Nephron progenitor cell (in vitro differentiated cells): ENCODE measurements around the gene CARMIL3.

Experiments
- DNase-seq: peaks from one replicate; pipeline ENCODE4 v3.0.0; 2021
- H3K27ac Mint-ChIP-seq: 2 replicates; pipeline ENCODE4 v1.8.0; 2021; ENCODE audit warnings: mild to moderate bottlenecking, moderate library complexity, mixed read lengths
- H3K27me3 Mint-ChIP-seq: 2 replicates; pipeline ENCODE4 v1.8.0; 2021; ENCODE audit warnings: mild to moderate bottlenecking, low read depth, mixed read lengths; ENCODE audit not compliant: poor library complexity
- H3K36me3 Mint-ChIP-seq: 2 replicates; pipeline ENCODE4 v1.8.0; 2021; ENCODE audit warnings: low read depth, mixed read lengths
- H3K4me1 Mint-ChIP-seq: 2 replicates; pipeline ENCODE4 v1.8.0; 2021; ENCODE audit warnings: mixed read lengths
- H3K4me3 Mint-ChIP-seq: 2 replicates; pipeline ENCODE4 v1.8.0; 2021; ENCODE audit warnings: mild to moderate bottlenecking, moderate library complexity, mixed read lengths
- H3K9me3 Mint-ChIP-seq: 2 replicates; pipeline ENCODE4 v1.8.0; 2021; ENCODE audit warnings: mild to moderate bottlenecking, moderate library complexity, mixed read lengths
- CTCF ChIP-seq: fragments of 200-600 bp; sonication (generic); IDR thresholded peaks from 2 replicates; pipeline ENCODE4 v1.5.0; 2021; ENCODE audit warnings: antibody characterized with exemption

Gene CARMIL3

GRCh38 chr14:24060443-24060842, 8.6 kb downstream of the CARMIL3 start:
- Mint-ChIP-seq H3K27me3 (peaks cover 6% of the 10 kb centered on the region), H3K9me3 (no peaks in the 10 kb centered on the region), H3K4me1 (peaks cover 26% of the 10 kb centered on the region), H3K36me3 (no peaks in the 10 kb centered on the region), H3K27ac (no peak overlapping the region), H3K4me3 (no peak overlapping the region)
- TF ChIP-seq CTCF = no peak
- DNase-seq = no peak

- no peak for TF ChIP-seq CTCF
- H3K4me1 Mint-ChIP-seq = peaks cover 28% of the 10 kb centered on the region
- peaks cover 6% of the 10 kb centered on the region for H3K27me3 Mint-ChIP-seq
- no peak for DNase-seq
- no peak overlapping the region for H3K4me3 Mint-ChIP-seq
- no peaks in the 10 kb centered on the region for H3K9me3 Mint-ChIP-seq
- no peaks in the 10 kb centered on the region for H3K36me3 Mint-ChIP-seq
- H3K27ac Mint-ChIP-seq = no peak overlapping the region
These were observed 9.4 kb downstream of the CARMIL3 start for GRCh38 chr14:24060984-24061913.

- no peak for TF ChIP-seq CTCF
- Mint-ChIP-seq H3K9me3 (no peaks in the 10 kb centered on the region), H3K4me1 (peaks cover 36% of the 10 kb centered on the region), H3K36me3 (no peaks in the 10 kb centered on the region), H3K4me3 (no peak overlapping the region), H3K27me3 (peaks cover 4% of the 10 kb centered on the region), H3K27ac (no peak overlapping the region)
- DNase-seq = no peak
These were observed 10.6 kb downstream of the CARMIL3 start for GRCh38 chr14:24062216-24062980.

- no peak for TF ChIP-seq CTCF
- no peaks in the 10 kb centered on the region for H3K9me3 Mint-ChIP-seq
- peaks cover 35% of the 10 kb centered on the region for H3K4me1 Mint-ChIP-seq
- no peak for DNase-seq
- H3K27me3 Mint-ChIP-seq = peaks cover 12% of the 10 kb centered on the region
- peak overlapping the region; percentile 33 for H3K27ac Mint-ChIP-seq
- no peaks in the 10 kb centered on the region for H3K36me3 Mint-ChIP-seq
- H3K4me3 Mint-ChIP-seq = no peak overlapping the region
These were observed 11.5 kb downstream of the CARMIL3 start for GRCh38 chr14:24063263-24063836.

- peaks cover 26% of the 10 kb centered on the region for H3K4me1 Mint-ChIP-seq
- H3K36me3 Mint-ChIP-seq = no peaks in the 10 kb centered on the region
- TF ChIP-seq CTCF = no peak
- no peak overlapping the region for H3K4me3 Mint-ChIP-seq
- no peak for DNase-seq
- H3K27me3 Mint-ChIP-seq = peaks cover 14% of the 10 kb centered on the region
- peak overlapping the region; percentile 51 for H3K27ac Mint-ChIP-seq
- H3K9me3 Mint-ChIP-seq = no peaks in the 10 kb centered on the region
These were observed 12.4 kb downstream of the CARMIL3 start for GRCh38 chr14:24064091-24064795.
